DMS79 (cell line): ENCODE results near the gene DHCR7.
"Not testable (repeated sequence)": the region's sequence is repeated elsewhere in the genome, so short reads cannot be mapped to it uniquely, and the experiment has no call there.

Source experiments
- DNase-seq: peaks from one replicate; lab custom pipeline; 2025; lab: John Stamatoyannopoulos, UW

Gene DHCR7

GRCh38 chr11:71437879-71438278 lies 10.3 kb downstream of the DHCR7 start:
- DNase-seq = no peak

GRCh38 chr11:71437399-71437798 lies 10.8 kb downstream of the DHCR7 start:
- no peak for DNase-seq

- no peak for DNase-seq
Observed at GRCh38 chr11:71436861-71437260, 11.3 kb downstream of the DHCR7 start.

- no peak for DNase-seq
Observed at GRCh38 chr11:71435278-71435951, 12.8 kb downstream of the DHCR7 start.

GRCh38 chr11:71434576-71435130 lies 13.5 kb downstream of the DHCR7 start:
- DNase-seq = no peak

GRCh38 chr11:71433648-71434450 lies 14.3 kb downstream of the DHCR7 start:
- DNase-seq = no peak

GRCh38 chr11:71432761-71433647 lies 15.2 kb downstream of the DHCR7 start:
- DNase-seq = no peak

- no peak for DNase-seq
Observed at GRCh38 chr11:71431271-71431670, 16.9 kb downstream of the DHCR7 start.

- DNase-seq = no peak
Observed at GRCh38 chr11:71430166-71430565, 18.0 kb downstream of the DHCR7 start.

GRCh38 chr11:71429701-71430100 lies 18.5 kb downstream of the DHCR7 start:
- no peak for DNase-seq

GRCh38 chr11:71428861-71429435 lies 19.2 kb downstream of the DHCR7 start:
- no peak for DNase-seq

GRCh38 chr11:71426413-71426812 lies 21.8 kb downstream of the DHCR7 start:
- no peak for DNase-seq

GRCh38 chr11:71425860-71426259 lies 22.3 kb downstream of the DHCR7 start:
- no peak for DNase-seq

- DNase-seq = no peak
Observed at GRCh38 chr11:71425409-71425808, 22.8 kb downstream of the DHCR7 start.

GRCh38 chr11:71423181-71423790 lies 24.9 kb downstream of the DHCR7 start:
- no peak for DNase-seq

GRCh38 chr11:71422318-71422717 lies 25.9 kb downstream of the DHCR7 start:
- not testable (repeated sequence) for DNase-seq

- no peak for DNase-seq
Observed at GRCh38 chr11:71421392-71421950, 26.7 kb downstream of the DHCR7 start.

GRCh38 chr11:71420455-71421241 lies 27.5 kb downstream of the DHCR7 start:
- DNase-seq = peak; percentile 8

GRCh38 chr11:71418643-71419042 lies 29.6 kb downstream of the DHCR7 start:
- no peak for DNase-seq

- no peak for DNase-seq
Observed at GRCh38 chr11:71414645-71415044, 33.5 kb downstream of the DHCR7 start.
